BE2C (cell line): ENCODE data around the gene TCERG1L.

Experiments
- DNase-seq: peaks from one replicate; pipeline ENCODE4 v3.0.0-alpha.2; 2020
- H3K27me3 ChIP-seq: fragments of 250-450 bp; sonication (Bioruptor Pico); 2 replicates; pipeline ENCODE4 v1.5.1; 2020; ENCODE audit warnings: mild to moderate bottlenecking
- H3K36me3 ChIP-seq: fragments of 250-450 bp; sonication (Bioruptor Pico); 2 replicates; pipeline ENCODE4 v1.5.1; 2020; ENCODE audit warnings: mild to moderate bottlenecking
- H3K4me1 ChIP-seq: fragments of 250-450 bp; sonication (Bioruptor Pico); 2 replicates; pipeline ENCODE4 v1.5.1; 2020
- H3K4me3 ChIP-seq: 2 replicates; pipeline ENCODE4 v1.5.1; 2011; ENCODE audit warnings: low read depth, low read length
- H3K9me3 ChIP-seq: fragments of 250-450 bp; sonication (Bioruptor Pico); 2 replicates; pipeline ENCODE4 v1.5.1; 2020
- CTCF ChIP-seq: IDR thresholded peaks from 2 replicates; pipeline ENCODE4 v1.5.1; 2012; ENCODE audit warnings: mild to moderate bottlenecking, low read depth, low read length

TCERG1L gene

GRCh38 chr10:131314148-131314547 is 2.6 kb upstream of the TCERG1L start:
- H3K27me3 ChIP-seq: peaks cover 9% of the 10 kb centered on the region; the same call in 1 of the 2 replicates
- TF ChIP-seq CTCF: no peak
- H3K36me3 ChIP-seq: no peaks in the 10 kb centered on the region
- no peaks in the 10 kb centered on the region for H3K4me1 ChIP-seq
- DNase-seq: no peak
- no peak overlapping the region for H3K4me3 ChIP-seq
- no peaks in the 10 kb centered on the region; the same call in 1 of the 2 replicates for H3K9me3 ChIP-seq

- H3K9me3 ChIP-seq: no peaks in the 10 kb centered on the region; the same call in 1 of the 2 replicates
- no peaks in the 10 kb centered on the region for H3K4me1 ChIP-seq
- peaks cover 9% of the 10 kb centered on the region; the same call in 1 of the 2 replicates for H3K27me3 ChIP-seq
- no peak overlapping the region for H3K4me3 ChIP-seq
- no peak for TF ChIP-seq CTCF
- no peaks in the 10 kb centered on the region for H3K36me3 ChIP-seq
- no peak for DNase-seq
Measured at GRCh38 chr10:131313377-131313776, 1.9 kb upstream of the TCERG1L start.

GRCh38 chr10:131312478-131312836 is 936 bp upstream of the TCERG1L start:
- no peak for DNase-seq
- no peak overlapping the region for H3K4me3 ChIP-seq

GRCh38 chr10:131311402-131311660 is 190 bp downstream of the TCERG1L start:
- no peak overlapping the region for H3K4me3 ChIP-seq
- H3K4me1 ChIP-seq: no peaks in the 10 kb centered on the region

More at GRCh38 chr10:131312478-131312836, 936 bp upstream of the TCERG1L start:
- no peaks in the 10 kb centered on the region; the same call in 1 of the 2 replicates for H3K9me3 ChIP-seq
- TF ChIP-seq CTCF: peak; percentile 15
- H3K36me3 ChIP-seq: no peaks in the 10 kb centered on the region
- H3K27me3 ChIP-seq: peaks cover 9% of the 10 kb centered on the region; the same call in 1 of the 2 replicates
- H3K4me1 ChIP-seq: no peaks in the 10 kb centered on the region

GRCh38 chr10:131310551-131311401 is 745 bp downstream of the TCERG1L start:
- DNase-seq: no peak
- no peak overlapping the region for H3K4me3 ChIP-seq
- no peaks in the 10 kb centered on the region for H3K36me3 ChIP-seq
- H3K27me3 ChIP-seq: peaks cover 9% of the 10 kb centered on the region; the same call in 1 of the 2 replicates
- no peaks in the 10 kb centered on the region for H3K4me1 ChIP-seq
- H3K9me3 ChIP-seq: no peaks in the 10 kb centered on the region; the same call in 1 of the 2 replicates
- TF ChIP-seq CTCF: no peak

More at GRCh38 chr10:131311402-131311660, 190 bp downstream of the TCERG1L start:
- DNase-seq: no peak
- H3K27me3 ChIP-seq: peaks cover 9% of the 10 kb centered on the region; the same call in 1 of the 2 replicates
- no peaks in the 10 kb centered on the region; the same call in 1 of the 2 replicates for H3K9me3 ChIP-seq
- H3K36me3 ChIP-seq: no peaks in the 10 kb centered on the region
- TF ChIP-seq CTCF: no peak

- TF ChIP-seq CTCF: no peak
- no peak for DNase-seq
- Histone ChIP-seq H3K27me3 (peaks cover 9% of the 10 kb centered on the region; the same call in 1 of the 2 replicates), H3K9me3 (no peaks in the 10 kb centered on the region; the same call in 1 of the 2 replicates), H3K4me1 (no peaks in the 10 kb centered on the region), H3K36me3 (no peaks in the 10 kb centered on the region), H3K4me3 (no peak overlapping the region)
Measured at GRCh38 chr10:131310142-131310541, 1.4 kb downstream of the TCERG1L start.
